Astrocyte of the cerebellum (primary cell): ENCODE measurements around the gene PARPBP.
A peak's percentile ranks its signal among the peaks of the same experiment; 100 is the strongest.
"Not testable (repeated sequence)": the region's sequence is repeated elsewhere in the genome, so short reads cannot be mapped to it uniquely, and the experiment has no call there.

Source experiments
- DNase-seq: peaks from one replicate; pipeline ENCODE4 v3.0.0-alpha.2; 2011; ENCODE audit warnings: low read depth
- H3K4me3 ChIP-seq: 2 replicates; pipeline ENCODE4 v1.5.1; 2011; ENCODE audit warnings: mild to moderate bottlenecking, low read depth, low read length, moderate library complexity
- CTCF ChIP-seq: IDR thresholded peaks from 2 replicates; pipeline ENCODE4 v1.5.1; 2012; ENCODE audit warnings: low read length, low read depth, moderate library complexity, mild to moderate bottlenecking; ENCODE audit errors: missing control alignments
- in situ Hi-C: cut with HindIII; loops from 2 replicates; pipeline ENCODE4 v1.10.0; 2017; ENCODE audit warnings: low sequenced_read_pairs

Gene PARPBP

GRCh38 chr12:102215992-102216691, 96.2 kb downstream of the PARPBP start:
- no peak for TF ChIP-seq CTCF
- in situ Hi-C loops: no loop called here
- no peak overlapping the region for H3K4me3 ChIP-seq
- DNase-seq: peak; percentile 38

- TF ChIP-seq CTCF: no peak
- in situ Hi-C loops: no loop called here
- no peak overlapping the region for H3K4me3 ChIP-seq
- DNase-seq: no peak
These were observed 100.8 kb downstream of the PARPBP start for GRCh38 chr12:102220736-102221135.

- TF ChIP-seq CTCF: no peak
- no peak for DNase-seq
- no peak overlapping the region for H3K4me3 ChIP-seq
- in situ Hi-C loops: loop anchor here (5.0 kb wide), 1 partner anchor 54 kb away; no protein-coding TSS in a partner anchor
These were observed 108.0 kb downstream of the PARPBP start for GRCh38 chr12:102227954-102228353.

GRCh38 chr12:102232036-102232435, 112.1 kb downstream of the PARPBP start:
- in situ Hi-C loops: no loop called here
- no peak for DNase-seq
- H3K4me3 ChIP-seq: no peak overlapping the region
- no peak for TF ChIP-seq CTCF

- peak; percentile 1 for DNase-seq
- no peak for TF ChIP-seq CTCF
- in situ Hi-C loops: no loop called here
- no peak overlapping the region for H3K4me3 ChIP-seq
These were observed 112.5 kb downstream of the PARPBP start for GRCh38 chr12:102232446-102232845.

GRCh38 chr12:102234599-102234998, 114.6 kb downstream of the PARPBP start:
- DNase-seq: no peak
- TF ChIP-seq CTCF: no peak
- H3K4me3 ChIP-seq: no peak overlapping the region
- in situ Hi-C loops: no loop called here

GRCh38 chr12:102240859-102241258, 120.9 kb downstream of the PARPBP start:
- in situ Hi-C loops, H3K4me3 ChIP-seq, DNase-seq: not testable (repeated sequence)
